CD4-positive, alpha-beta T cell treated with Interleukin-1 beta for 1 hour (primary cell): ENCODE measurements around the gene ACAD8.
"Not testable (repeated sequence)": the region's sequence is repeated elsewhere in the genome, so short reads cannot be mapped to it uniquely, and the experiment has no call there.

Experiments used
- DNase-seq, 2 donors: peaks; one replicate each; pipeline ENCODE4 v3.0.0-alpha.2; 2020 to 2022

ACAD8 gene

GRCh38 chr11:134267966-134268365, 14.6 kb downstream of the ACAD8 start:
- DNase-seq = no peak

DNA sequence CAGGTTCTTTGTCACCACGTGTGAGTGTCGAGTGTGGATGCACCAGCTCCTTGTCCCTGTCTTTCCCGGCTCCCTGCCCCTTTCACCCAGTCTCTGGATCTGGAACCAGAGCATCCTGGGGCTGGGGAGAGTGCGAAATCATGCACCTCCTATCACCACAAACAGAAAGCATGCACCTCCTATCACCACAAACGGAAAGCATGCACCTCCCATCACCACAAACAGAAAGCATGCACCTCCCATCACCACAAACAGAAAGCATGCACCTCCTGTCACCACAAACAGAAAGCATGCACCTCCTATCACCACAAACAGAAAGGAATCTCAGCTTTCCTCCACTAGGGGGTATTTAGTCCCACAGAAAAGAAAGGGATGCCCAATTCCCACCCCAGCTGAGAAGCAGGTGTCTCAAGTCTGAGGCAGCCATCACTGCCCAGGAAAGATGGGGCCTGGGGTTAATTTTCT, 16.9 kb downstream of the ACAD8 start:
- DNase-seq = peak; percentile 9 to 55

DNA sequence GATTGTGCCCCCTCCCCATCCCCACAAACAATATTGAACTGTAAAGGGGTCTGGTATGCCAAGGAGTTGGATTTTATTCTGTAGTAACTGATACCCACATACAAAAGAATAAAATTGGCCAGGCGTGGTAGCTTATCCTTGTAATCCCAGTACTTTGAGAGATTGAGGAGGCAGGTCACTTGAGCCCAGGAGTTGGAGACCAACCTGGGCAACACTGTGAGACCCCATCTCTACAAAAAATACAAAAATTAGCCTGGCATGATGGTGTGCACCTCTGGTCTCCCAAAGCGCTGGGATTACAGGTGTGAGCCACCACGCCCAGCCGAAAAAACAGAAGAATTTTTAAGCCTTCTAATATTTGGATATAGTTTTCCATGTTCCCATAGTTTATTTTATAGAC, 18.6 kb downstream of the ACAD8 start:
- no peak for DNase-seq

GRCh38 chr11:134272381-134273316, 19.3 kb downstream of the ACAD8 start:
- no peak for DNase-seq

- no peak for DNase-seq
Observed at GRCh38 chr11:134273317-134273712, 19.9 kb downstream of the ACAD8 start.

DNA sequence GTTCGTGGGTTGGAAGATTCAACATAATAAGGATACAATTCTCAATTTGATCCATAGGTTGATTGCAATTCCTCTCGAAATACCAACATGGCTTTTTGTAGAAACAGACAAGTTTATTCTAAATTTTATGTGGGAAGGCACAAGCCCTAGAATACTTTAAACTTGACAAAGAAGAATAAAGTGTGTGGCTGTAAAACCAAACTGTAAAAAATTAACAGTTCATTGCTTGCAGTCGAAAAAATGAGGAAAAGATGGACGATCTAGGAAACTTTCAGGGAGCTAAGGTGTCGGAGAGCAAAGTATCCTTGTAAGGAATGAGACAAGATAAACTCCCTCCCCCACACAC, 21.8 kb downstream of the ACAD8 start:
- DNase-seq = no peak

DNA sequence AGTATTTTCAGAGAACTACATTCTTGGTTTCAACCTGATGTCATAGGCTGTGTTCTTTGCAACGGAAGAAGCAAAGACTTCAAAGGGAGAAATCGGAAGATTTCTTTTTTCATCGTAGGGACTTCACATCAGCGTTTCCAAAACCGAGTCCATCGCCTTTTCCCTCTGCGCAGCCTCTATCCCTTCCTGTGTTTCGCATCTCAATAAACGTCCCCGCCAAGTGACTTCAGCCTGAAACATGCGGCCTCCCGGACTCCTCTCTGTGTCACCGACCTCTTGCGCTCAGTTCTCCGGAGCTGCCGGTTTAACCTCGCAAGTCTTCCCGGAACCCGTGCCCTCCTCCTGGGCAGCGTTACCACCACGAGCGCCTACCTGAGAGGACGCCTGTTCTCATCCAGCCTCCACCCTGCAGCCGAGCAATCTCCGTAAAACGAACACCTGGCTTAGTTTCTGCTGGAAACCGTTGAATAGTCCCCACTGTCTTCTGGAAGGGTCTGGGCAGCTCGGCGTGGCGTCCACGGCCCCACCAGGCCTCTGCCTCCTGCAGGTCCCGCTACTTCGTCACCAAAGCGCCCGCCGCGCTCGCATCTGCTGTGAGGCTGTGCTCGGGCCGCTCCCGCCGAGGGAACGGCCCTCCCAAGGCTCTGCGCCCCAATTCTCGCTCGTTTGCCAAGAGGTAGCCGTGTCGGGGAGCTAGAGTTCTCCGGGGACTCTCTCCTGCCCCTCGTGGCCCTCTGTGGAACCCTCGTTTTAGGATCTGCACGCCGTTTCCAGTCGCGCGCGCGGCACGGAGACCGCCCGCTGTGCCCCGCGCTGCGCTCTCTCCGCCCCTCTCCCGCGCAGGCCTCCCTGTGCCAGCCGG, 22.4 kb downstream of the ACAD8 start, which contains the start of gene GLB1L3:
Gene GLB1L3, plus strand, starts transcription at position 846 of the 862 bp plus-strand sequence. CDS start 362 bp downstream, outside the sequence.
- peak; percentile 72 to 81 for DNase-seq

- no peak for DNase-seq
Observed at GRCh38 chr11:134276396-134277182, 23.2 kb downstream of the ACAD8 start.

- DNase-seq = no peak
Observed at GRCh38 chr11:134277183-134278001, 24.0 kb downstream of the ACAD8 start.

GRCh38 chr11:134278356-134278755, 25.0 kb downstream of the ACAD8 start:
- no peak for DNase-seq

DNA sequence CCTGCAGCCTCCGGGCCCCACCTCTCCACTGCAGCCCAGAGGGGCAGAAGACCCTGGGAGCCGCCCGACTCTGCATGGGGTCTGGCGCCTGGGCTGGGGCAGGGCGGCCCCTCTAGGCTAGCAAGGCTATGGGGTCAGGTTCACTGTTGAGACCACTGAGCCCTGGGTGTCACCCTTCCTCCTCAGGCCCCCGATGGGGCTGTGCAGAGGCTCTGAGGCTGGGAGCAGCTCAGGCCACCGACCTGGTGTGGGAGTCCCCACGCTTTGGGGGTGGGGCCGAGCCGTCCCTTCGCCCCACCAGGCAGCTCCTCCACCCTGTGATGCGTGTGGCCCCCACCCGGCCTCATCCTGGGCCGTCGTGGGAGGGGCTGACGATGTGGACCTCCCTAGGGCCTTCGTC, 28.3 kb downstream of the ACAD8 start:
- not testable (repeated sequence) for DNase-seq

GRCh38 chr11:134282121-134283045, 29.0 kb downstream of the ACAD8 start:
- no peak for DNase-seq

DNA sequence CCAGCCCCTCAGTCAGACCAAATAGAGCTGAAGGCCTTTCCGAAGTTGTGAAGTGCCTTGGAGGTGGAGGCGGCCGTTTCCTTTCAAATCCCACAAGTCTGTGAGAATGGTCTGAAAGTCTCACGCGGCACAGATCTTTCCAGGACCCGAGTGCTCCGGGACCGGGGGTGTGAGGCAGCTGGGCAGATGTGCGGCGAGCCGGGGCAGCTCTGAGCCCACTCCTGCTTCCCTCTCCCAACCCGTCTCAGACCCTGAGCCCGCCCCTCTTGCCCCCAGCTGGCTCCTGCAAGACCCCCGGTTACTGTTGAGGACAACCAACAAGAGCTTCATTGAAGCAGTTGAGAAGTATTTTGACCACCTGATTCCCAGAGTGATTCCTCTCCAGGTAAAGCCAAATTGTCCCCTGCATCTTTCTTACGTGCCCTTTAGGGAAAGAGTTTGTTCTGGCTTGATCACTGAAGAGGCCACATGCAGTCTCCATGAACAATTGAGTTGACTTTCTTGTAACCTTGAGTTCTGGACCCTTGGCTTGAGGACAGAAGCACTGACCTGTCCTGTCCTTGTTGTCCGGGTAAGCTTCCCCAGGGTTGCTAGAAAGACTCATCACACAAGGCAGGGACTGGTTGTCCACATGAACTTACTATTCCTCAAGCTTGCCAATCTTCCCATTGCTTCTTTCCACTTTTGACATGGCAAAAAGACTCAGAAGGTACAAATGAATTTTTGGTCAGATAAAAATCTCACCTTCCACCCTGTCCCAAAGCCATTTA, 30.3 kb downstream of the ACAD8 start:
- no peak for DNase-seq

DNA sequence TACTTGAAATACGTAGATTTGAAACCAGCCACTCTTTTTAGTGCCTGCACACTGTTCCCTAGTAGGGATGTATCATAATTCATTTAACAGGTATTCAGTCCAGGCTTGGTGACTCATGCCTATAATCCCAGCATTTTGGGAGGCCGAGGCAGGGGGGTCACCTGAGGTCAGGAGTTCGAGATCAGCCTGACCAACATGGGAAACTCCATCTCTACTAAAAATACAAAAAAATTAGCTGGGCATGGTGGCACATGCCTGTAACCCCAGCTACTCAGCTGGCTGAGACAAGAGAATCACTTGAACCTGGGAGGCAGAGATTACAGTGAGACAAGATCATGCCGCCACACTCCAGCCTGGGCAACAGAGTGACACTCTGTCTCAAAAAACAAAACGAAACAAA, 31.0 kb downstream of the ACAD8 start:
- DNase-seq = not testable (repeated sequence)

GRCh38 chr11:134287561-134287960, 34.2 kb downstream of the ACAD8 start:
- no peak for DNase-seq

GRCh38 chr11:134288486-134288885, 35.1 kb downstream of the ACAD8 start:
- no peak for DNase-seq

DNA sequence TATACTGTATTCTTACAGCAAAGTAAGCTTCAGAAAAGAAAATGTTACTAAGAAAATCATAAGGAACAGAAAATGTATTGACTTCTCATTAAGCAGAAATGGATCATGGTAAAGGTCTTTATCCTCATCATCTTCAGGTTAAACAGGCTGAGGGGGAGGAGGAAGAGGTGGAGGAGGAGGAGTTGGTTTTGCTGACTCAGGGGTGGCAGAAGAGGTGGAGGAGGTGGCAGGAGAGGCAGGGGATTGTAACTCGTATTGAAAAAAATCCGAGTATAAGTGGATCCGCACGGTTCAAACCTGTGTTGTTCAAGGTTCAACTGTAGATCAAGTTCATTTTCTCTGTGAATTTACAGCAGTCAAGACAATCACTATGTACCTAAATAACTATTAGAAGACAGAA, 35.8 kb downstream of the ACAD8 start:
- DNase-seq = no peak

- DNase-seq = no peak
Observed at GRCh38 chr11:134289789-134290188, 36.4 kb downstream of the ACAD8 start.

- DNase-seq = no peak
Observed at GRCh38 chr11:134290646-134291045, 37.3 kb downstream of the ACAD8 start.

- no peak for DNase-seq
Observed at GRCh38 chr11:134291196-134291595, 37.8 kb downstream of the ACAD8 start.
